Measurements from ENCODE around the gene GDF15.
"Not testable (repeated sequence)": the region's sequence is repeated elsewhere in the genome, so short reads cannot be mapped to it uniquely, and the experiment has no call there.

GDF15 gene

DNA sequence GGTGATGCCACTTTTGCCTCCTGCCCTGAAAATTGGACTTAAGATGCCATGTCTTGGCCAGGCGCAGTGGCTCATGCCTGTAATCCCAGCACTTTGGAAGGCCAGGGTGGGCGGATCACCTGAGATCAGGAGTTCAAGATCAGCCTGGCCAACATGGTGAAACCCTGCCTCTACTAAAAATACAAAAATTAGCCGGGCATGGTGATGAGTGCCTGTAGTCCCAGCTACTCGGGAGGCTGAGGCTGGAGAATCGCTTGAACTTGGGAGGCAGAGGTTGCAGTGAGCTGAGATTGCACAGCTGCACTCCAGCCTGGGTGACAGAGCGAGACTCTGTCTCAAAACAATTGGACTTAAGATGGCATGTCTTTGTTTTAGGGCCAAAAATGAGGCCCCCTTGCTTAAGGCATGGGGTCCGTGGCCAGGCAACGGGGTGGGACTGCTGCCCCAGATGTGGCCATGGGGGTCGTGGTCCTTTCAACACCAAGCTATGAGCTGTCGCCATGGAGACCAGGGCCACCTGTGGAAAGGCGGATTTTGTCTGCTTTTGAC lies 21.6 kb upstream of the GDF15 start:
- not testable (repeated sequence) for FAIRE-seq

DNA sequence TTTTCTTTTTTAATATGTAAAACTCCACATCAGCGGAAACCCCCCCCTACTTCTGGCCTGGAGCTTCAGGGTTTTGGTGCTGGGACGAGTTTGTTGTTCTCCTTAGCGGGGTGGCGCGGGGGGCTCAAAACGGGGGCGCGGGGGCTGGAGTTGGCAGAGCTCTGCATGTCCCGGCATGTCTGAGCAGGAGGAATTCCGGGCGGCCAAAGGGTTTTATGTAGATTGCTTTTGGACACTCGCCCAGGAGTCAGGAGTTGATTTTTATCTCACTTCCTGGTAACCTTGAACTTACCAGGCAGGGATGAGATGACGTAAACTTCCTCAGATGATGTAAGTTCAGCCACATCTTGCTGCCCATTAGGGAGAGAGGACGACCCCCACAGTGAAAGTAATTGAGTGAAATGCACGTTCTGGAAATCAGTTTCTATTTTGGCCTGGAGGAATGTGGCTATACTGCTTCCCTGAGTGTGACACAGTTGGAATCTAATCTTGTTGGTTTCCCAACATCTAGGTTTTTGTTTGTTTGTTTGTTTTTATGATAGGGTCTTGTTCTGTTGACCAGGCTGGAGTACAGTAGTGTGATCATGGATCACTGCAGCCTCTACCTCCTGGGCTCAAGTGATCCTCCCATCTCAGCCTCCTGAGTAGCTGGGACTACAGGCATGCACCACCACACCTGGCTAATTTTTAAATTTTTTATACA lies 21.0 kb upstream of the GDF15 start:
- no peak for FAIRE-seq

DNA sequence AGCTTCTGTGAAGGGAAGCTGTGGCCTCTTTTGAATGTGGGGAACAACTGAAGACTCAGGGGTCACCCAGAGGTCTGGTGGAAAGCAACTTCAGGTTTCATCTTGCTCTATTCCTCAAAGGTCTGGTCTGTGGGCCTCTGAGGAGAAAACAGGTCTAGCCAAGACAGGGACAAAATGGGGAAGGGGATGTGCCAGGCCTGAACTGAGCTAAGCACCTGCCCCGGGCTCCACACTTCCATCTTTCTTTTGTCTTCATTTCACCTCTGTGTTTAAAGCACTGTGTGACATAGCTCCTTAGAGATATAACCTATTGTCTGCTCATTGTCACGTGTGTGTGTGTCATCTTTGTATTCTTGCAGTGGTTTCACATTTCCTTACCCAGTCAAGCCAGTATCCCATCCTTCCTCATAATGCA lies 19.9 kb upstream of the GDF15 start:
- FAIRE-seq: no peak

DNA sequence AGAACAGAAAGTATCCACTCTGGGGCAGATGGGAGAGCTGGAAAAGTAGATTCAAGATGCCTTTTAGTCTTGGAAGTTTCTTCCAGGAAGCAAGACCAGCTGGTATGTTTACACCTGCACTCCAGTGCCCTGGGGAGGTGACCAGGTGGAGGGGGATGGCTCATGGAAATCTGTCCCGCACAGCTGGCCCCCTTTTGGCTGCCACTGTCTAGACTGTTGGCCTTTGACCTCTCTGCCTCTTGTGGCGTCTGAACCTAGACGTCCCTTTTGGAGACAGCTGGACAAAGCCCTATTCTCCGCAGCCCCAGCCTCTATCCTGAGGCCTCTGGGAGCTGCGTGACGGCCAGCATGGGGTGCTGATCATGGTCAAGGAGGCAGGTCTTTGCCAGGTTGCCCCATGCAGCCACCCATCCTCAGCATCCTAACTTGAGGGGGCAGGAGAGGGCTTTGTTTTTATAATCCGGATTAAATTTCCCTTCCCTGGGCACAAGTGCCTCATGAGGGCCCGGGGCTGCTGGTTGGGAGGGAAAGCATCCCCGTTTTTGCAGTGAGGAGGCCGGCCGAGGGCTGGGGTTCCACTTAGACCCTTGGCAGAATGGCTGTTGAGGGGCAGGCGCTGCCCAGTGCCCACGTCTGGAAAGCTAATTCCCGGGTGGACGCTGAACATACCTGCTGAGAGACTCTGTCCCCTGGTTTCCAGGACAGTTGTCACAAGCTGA lies 17.3 kb upstream of the GDF15 start:
- no peak for FAIRE-seq

DNA sequence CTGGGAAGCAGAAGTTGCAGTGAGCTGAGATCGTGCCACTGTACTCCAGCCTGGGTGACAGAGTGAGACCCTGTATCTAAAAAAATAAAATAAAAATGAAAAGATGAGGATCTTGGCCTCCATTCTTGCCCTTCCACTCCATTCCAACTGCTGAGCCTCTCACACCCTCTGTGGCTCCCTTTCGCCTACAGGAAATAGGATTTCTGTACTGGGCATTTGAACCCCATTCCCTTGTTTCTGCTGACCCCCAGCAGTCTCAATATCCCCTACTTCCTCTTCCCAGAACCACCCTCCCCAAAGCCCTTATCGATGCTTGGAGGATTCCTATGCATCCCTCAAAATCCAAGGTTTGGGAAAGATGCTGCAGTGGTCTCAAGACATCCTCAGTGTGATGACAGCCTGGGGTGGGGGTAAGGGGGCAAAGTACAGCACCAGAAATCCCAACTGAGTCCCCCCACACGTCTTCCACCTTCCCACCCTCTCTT lies 12.5 kb upstream of the GDF15 start:
- no peak for FAIRE-seq

DNA sequence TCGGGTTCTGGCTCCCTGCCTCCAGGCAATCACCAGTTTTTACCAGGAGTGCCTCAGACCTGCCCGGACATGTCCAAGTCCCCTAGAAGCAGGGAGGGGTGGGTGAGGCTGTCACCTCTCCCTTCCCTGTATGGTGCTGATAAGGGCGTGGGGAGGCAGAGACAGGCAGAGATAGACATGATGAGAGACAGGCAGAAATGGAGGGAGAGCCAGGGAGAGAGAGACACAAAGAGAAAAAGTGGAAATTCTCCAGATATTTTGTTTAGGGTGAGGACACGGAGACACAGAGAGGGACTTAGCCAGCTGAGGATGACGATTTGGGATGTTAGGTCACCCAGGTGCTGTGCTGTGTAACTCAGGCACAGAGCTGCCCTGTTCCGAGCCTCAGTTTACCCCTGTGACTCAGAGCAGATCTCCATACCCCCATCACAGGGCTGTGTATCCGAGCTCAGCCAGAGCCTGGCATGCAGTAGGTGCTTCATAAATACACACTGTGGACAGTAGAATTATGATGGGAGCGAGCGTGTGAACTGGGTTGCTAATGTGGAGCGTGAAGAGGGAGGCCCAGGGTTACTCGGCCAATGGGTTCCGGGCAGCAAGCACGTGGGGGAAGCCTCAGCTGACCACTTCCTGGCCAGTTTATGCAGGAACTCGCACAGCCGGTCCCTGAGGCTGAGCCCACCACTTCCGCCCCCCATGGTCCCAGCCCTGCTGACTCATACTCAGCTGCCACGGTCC lies 11.9 kb upstream of the GDF15 start:
- no peak for FAIRE-seq

DNA sequence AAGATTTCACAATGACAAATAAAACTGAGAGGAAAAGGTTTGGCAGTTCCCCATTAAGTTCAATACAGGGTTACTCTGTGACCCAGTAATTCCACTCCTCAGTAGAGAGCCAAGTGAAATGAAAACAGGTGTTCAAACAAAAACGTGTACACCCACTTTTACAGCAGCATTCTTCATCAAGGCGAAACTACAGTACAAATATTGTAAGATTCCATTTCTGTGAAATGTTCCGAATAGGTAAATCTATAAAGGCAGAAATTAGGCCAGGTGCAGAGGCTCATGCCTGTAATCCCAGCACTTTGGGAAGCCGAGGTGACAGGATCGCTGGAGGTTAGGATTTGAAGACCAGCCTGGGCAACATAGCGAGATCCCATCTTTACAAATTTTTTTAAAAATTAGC lies 8.9 kb upstream of the GDF15 start:
- no peak for FAIRE-seq

DNA sequence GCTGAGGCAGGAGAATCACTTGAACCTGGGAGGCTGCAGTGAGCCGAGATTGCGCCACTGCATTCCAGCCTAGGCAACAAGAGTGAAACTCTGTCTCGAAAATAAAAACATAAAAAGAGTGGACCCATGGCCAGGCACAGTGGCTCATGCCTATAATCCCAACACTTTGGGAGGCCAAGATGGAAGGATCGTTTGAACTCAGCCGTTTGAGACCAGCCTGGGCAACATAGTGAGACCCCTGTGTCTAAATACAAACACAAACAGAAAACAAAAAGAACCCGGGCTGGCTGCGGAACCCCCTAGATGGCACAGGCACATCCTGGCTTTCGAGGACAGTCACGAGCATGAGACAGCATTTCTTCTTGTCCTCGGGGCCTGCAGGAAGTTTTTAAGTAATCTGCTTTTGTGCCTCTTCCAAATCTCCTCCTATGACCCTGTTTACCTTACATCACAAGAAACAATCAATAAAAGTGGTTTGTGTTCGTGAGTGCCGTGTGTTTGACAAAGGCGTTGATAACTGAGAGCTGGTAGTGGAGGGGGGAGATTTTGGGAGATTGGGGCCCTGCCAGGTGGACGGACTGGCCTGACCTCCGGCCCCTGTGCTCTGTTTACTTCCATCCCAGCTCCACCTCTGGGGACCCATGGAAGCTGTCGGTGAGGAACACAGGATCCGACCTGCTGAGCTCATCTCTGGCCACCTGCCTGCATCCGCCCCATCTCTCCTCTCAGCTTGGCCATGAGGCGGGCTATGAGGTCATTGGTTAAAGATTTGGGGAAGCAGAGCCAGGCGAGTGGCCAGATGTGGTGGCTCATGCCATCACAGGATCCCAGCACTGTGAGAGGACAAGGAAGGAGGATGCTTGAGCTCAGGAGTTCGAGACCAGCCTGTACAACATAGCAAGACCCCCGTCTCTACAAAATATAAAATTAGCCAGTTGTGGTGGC lies 5.9 kb upstream of the GDF15 start:
- FAIRE-seq: no peak

DNA sequence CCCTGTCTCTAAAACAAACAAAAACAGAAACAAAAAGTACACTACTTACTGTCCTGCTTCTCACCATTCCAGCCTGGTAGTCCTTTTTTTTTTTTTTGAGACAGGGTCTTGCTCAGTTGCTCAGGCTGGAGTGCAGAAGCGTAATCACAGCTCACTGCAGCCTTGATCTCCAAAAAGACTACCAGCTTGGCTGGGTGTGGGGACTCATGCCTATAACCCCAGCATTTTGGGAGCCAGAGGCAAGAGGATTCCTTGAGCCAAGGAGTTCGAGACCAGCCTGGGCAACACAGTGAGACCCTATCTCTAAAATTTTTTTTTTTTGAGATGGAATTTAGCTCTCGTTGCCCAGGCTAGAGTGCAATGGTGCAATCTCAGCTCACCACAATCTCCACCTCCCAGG lies 5.1 kb upstream of the GDF15 start:
- FAIRE-seq: no peak

DNA sequence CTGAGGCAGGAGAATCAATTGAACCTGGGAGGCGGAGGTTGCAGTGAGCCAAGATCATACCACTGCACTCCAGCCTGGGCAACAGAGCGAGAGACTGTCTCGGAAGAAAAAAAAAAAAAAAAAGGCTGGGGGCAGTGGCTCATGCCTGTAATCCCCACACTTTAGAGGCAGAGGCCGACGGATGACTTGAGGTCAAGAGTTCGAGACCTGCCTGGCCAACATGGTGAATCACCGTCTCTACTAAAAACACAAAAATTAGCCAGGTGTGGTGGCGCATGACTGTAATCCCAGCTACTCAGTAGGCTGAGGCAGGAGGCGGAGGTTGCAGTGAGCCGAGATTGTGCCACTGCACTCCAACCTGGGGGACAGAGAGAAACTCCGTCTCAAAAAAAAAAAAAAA lies 2.3 kb upstream of the GDF15 start:
- not testable (repeated sequence) for FAIRE-seq

DNA sequence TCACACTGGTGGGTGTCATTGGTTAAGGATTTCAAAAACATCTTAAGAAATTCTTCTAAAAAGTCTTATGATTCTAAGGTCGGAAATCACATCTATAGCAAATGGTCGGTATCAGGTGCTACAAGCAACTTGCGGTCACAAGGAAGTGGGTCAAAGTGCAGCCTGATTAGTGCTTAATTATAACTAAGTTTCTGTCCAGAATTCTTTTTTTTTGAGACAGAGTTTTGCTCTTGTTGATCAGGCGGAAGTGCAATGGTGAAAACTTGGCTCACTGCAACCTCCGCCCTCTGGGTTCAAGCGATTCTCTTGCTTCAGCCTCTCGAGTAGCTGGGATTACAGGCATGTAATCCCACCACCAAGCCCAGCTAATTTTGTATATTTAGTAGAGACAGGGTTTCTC lies 1.2 kb upstream of the GDF15 start:
- FAIRE-seq: no peak

DNA sequence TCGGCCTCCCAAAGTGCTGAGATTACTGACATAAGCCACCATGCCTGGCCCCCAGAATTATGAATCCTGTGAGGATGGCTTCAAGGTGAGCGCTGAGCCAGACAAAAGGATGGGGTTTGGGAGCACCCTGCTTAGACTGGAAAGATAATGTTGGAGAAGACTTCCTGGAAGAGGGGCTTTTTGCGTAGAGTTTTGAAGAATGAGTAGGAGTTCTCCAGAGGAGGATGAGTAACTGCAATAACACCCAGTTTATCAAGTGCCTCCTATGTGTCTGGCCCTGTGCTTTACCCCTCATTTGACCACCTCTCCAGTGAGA lies 641 bp upstream of the GDF15 start:
- FAIRE-seq: no peak

DNA sequence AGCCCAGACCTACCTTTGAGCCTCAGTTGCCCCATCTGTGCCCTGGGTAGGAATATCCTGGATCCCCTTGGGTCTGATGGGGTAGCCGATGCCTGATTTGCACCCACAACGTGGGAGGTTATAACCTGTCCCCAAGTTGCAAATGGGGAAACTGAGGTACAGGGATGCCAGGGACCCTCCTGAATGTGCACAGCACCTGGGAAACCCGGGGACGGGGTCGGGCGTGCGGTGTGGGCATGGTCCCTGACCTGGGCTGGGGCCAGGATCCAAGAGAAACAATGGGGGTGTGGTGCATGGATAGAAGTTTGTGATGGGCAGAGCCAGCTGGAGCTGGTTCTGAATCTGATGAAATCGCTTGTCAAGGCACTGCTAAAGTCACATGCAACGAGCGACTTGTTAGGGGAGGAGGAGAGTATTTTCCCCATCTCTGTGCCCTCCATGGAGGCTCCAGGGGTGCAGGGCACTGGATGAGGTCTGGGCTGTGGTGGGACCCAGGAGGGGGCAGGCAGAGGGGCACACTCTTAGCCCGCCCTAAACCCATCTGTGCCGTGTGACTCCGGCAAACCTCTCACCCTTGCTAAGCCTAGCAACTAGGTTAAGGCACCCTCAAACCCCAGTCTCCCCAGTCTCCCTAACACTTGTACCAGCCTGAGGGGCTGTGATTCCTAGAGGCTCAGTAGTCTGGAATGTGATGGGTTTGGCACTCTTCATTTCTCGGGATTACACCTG lies 749 bp downstream of the GDF15 start:
- FAIRE-seq: no peak

DNA sequence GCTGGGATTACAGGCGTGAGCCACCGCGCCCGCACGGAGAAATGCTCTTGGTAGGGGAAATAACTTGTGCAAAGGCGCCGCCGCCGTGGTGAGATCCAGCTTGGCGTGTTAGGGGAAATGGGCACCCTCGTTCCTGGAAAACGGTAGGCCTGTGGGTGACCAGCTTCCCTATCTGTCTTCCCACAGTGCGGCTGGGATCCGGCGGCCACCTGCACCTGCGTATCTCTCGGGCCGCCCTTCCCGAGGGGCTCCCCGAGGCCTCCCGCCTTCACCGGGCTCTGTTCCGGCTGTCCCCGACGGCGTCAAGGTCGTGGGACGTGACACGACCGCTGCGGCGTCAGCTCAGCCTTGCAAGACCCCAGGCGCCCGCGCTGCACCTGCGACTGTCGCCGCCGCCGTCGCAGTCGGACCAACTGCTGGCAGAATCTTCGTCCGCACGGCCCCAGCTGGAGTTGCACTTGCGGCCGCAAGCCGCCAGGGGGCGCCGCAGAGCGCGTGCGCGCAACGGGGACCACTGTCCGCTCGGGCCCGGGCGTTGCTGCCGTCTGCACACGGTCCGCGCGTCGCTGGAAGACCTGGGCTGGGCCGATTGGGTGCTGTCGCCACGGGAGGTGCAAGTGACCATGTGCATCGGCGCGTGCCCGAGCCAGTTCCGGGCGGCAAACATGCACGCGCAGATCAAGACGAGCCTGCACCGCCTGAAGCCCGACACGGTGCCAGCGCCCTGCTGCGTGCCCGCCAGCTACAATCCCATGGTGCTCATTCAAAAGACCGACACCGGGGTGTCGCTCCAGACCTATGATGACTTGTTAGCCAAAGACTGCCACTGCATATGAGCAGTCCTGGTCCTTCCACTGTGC lies 2.4 kb downstream of the GDF15 start:
- FAIRE-seq: no peak

DNA sequence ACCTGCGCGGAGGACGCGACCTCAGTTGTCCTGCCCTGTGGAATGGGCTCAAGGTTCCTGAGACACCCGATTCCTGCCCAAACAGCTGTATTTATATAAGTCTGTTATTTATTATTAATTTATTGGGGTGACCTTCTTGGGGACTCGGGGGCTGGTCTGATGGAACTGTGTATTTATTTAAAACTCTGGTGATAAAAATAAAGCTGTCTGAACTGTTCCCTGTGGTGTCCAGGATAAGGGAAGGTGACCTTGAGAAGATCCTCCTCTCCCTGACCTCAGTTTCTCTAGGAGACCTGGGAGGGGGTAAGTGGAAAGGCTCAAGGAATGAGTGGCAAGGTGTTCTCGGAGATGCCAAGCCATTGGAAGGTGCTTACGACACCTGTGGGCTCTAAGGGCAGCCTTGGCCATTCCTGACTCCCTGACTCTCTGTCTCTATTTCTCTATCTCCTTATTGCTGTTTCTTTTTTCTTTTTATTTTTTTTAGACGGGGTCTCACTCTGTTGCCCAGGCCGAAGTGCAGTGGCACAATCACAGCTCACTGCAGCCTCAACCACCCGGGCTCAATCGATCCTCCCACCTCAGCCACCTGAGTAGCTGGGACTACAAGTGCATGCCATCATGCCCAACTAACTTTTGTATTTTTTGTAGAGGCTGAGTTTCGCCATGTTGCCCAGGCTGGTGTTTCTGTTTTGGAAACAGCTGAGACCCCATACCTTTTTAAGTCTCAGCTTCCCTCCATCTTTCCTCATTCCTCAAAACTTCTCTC lies 3.2 kb downstream of the GDF15 start:
- no peak for FAIRE-seq

DNA sequence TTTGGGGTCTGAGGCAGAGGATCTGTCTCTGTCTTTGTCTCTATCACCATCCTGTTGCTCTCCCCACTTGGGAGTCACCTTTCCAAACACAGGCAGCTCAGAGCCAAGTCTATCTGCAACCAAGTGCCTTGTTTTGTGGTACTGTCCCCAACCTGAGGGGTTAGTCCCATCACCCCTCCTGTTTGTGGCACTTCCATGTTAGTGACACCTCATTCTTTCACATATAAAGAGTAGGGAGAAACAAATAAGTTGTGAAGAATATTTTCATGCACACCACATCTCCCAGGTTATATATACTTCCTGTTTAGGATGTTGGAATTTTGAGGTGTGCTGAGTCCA lies 3.7 kb downstream of the GDF15 start:
- no peak for FAIRE-seq

DNA sequence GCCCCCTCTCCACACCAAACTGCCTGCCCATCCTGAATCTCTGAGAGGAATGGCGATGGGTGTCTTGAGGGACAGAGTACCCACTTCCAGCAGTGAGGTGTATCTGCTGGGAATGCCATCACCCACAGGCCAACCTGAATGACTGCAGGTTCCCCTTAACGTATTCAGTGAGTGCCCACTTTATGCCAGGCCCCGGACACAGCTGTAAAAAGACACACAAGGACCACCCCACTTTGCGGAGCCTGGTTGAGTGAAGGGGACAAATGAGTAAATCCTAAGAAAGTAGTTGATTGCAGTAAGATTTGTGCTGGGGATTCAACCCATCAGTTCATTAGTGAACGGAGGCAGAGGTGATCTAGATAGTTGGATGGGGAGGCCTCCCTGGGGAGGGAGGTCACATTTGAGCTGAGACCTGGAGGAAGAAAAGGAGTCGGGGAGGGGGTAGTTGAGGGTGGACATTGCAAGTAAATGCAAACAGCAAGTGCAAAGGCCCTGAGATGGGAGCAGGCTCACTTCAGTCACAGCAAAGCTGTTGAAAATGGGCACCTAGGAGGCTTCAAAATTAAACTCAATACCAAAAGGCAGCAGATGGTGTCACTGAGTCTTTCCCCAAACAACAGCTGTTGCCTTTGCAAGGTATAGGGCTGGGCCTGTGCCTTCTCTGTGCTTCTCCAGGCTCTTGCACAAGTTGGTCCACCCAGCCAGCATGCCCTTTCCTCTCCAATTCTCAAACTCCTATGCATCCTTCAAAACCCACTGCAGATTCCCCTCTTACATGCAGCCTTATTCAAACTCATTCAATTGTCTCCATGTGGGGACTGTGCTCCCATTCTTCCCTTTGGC lies 4.3 kb downstream of the GDF15 start:
- no peak for FAIRE-seq

DNA sequence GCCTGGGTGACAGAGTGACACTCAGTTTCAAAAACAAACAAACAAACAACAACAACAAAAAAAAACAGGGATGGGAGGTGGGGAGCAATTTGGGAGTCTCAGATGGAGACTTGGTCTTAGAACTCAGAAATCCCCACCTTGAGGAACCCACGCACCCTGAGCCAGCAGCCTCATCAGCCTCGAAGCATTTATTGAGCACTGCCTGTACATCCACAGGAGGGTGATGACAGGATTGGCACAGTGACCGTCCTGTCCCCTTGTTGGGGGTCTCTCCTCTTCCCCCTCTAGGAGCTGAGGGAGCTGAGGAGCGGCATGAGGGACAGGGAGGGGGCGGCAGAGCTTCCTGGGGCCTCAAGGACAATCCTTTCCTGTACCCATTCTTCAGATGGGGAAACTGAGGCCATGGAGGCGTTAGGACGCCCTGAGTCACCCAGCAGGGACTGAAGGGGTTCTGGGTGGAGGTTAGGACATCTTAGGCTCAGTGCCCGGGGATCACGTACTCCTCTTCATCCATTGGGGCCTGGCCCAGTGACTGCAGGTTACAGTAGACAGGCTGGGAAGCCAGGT lies 5.6 kb downstream of the GDF15 start:
- no peak for FAIRE-seq

DNA sequence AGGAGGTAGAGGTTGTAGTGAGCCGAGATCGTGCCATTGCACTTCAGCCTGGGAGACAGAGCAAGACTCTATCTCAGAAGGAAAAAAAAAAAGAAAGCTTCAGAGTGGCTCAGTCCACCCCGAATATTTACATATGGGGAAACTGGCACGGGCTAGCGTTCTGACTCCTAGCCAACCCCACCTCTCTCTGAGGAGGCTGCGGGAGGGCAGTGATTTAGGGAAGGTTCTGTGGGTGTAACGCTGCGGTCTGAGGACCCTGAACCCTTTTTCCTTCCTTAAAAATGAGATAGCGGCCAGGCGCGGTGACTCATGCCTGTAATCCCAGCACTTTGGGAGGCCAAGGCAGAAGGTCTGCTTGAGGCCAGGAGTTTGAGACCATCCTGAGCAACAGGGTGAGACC lies 6.5 kb downstream of the GDF15 start:
- no peak for FAIRE-seq
